ENCODE measurements around the gene KCTD1.

DNA sequence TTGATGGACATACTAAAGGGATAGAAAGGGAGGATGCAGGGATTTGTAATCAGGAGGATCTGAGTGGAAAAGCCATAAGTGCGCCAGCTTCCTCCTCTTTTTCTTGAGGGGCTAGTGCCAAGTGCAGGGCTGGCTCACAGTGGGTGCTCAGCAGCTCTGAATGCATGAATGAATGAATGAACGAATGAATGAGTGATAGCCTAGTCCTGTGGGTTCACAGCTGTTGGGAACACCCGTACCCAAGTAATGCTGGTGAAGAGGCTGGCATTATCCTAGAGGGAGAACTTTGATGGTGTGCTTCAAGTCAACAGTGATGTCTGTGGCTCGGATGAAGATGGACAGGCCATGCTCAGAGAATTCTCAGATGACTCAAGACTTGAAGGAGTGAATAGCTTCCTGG, 108.8 kb downstream of the KCTD1 start:
- TF ChIP-seq, protein P1, sequence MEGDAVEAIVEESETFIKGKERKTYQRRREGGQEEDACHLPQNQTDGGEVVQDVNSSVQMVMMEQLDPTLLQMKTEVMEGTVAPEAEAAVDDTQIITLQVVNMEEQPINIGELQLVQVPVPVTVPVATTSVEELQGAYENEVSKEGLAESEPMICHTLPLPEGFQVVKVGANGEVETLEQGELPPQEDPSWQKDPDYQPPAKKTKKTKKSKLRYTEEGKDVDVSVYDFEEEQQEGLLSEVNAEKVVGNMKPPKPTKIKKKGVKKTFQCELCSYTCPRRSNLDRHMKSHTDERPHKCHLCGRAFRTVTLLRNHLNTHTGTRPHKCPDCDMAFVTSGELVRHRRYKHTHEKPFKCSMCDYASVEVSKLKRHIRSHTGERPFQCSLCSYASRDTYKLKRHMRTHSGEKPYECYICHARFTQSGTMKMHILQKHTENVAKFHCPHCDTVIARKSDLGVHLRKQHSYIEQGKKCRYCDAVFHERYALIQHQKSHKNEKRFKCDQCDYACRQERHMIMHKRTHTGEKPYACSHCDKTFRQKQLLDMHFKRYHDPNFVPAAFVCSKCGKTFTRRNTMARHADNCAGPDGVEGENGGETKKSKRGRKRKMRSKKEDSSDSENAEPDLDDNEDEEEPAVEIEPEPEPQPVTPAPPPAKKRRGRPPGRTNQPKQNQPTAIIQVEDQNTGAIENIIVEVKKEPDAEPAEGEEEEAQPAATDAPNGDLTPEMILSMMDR (IDR thresholded peaks at IDR 0.05), result no peak
- no peak for TF ChIP-seq POLR2A (IDR thresholded peaks at IDR 0.05)

Data from ovary (tissue), 3 donors.